Activated CD4-positive, alpha-beta T cell treated with anti-CD3 and anti-CD28 coated beads, Interleukin-2, amount 50 U/mL, for 1 hour (primary cell): ENCODE results near the gene PGLYRP3.
"Not testable (repeated sequence)": the region's sequence is repeated elsewhere in the genome, so short reads cannot be mapped to it uniquely, and the experiment has no call there.

Source experiments
- DNase-seq: peaks from one replicate; pipeline ENCODE4 v3.0.0-alpha.2; 2020

Gene PGLYRP3

GRCh38 chr1:153348511-153349362 lies 36.0 kb upstream of the PGLYRP3 start, which contains the start of gene PGLYRP4:
Gene PGLYRP4, minus strand, starts transcription at chr1:153348841. Its CDS starts 909 bp downstream, at chr1:153347932.
- no peak for DNase-seq

GRCh38 chr1:153347856-153348255 lies 35.1 kb upstream of the PGLYRP3 start:
- no peak for DNase-seq

GRCh38 chr1:153347049-153347448 lies 34.3 kb upstream of the PGLYRP3 start:
- DNase-seq: not testable (repeated sequence)

GRCh38 chr1:153346077-153346723 lies 33.4 kb upstream of the PGLYRP3 start:
- no peak for DNase-seq

GRCh38 chr1:153345187-153346076 lies 32.7 kb upstream of the PGLYRP3 start:
- DNase-seq: no peak

GRCh38 chr1:153344718-153345025 lies 31.9 kb upstream of the PGLYRP3 start:
- DNase-seq: no peak

- DNase-seq: no peak
Measured at GRCh38 chr1:153343811-153344717, 31.3 kb upstream of the PGLYRP3 start.

- DNase-seq: no peak
Measured at GRCh38 chr1:153343040-153343681, 30.4 kb upstream of the PGLYRP3 start.

GRCh38 chr1:153342178-153342577 lies 29.4 kb upstream of the PGLYRP3 start:
- DNase-seq: no peak

- no peak for DNase-seq
Measured at GRCh38 chr1:153341431-153341934, 28.7 kb upstream of the PGLYRP3 start.

- DNase-seq: no peak
Measured at GRCh38 chr1:153340356-153340755, 27.6 kb upstream of the PGLYRP3 start.

GRCh38 chr1:153339802-153340201 lies 27.1 kb upstream of the PGLYRP3 start:
- no peak for DNase-seq

GRCh38 chr1:153337980-153338853 lies 25.5 kb upstream of the PGLYRP3 start:
- no peak for DNase-seq

GRCh38 chr1:153336650-153337049 lies 23.9 kb upstream of the PGLYRP3 start:
- DNase-seq: no peak

GRCh38 chr1:153333902-153334301 lies 21.1 kb upstream of the PGLYRP3 start:
- DNase-seq: no peak

- no peak for DNase-seq
Measured at GRCh38 chr1:153324912-153325311, 12.2 kb upstream of the PGLYRP3 start.

GRCh38 chr1:153322568-153322967 lies 9.8 kb upstream of the PGLYRP3 start:
- no peak for DNase-seq

- not testable (repeated sequence) for DNase-seq
Measured at GRCh38 chr1:153318145-153318544, 5.4 kb upstream of the PGLYRP3 start.

- DNase-seq: not testable (repeated sequence)
Measured at GRCh38 chr1:153316013-153316412, 3.3 kb upstream of the PGLYRP3 start.

GRCh38 chr1:153314388-153314787 lies 1.6 kb upstream of the PGLYRP3 start:
- DNase-seq: not testable (repeated sequence)
